Fibroblast of skin of back (primary cell): ENCODE data around the gene PADI2.

Source experiments
- DNase-seq: peaks from one replicate; pipeline ENCODE4 v3.0.0-alpha.2; 2013

The PADI2 gene

GRCh38 chr1:17112496-17113236 lies 6.6 kb downstream of the PADI2 start:
- no peak for DNase-seq

- DNase-seq: no peak
These were observed 7.2 kb downstream of the PADI2 start for GRCh38 chr1:17112076-17112475.

- DNase-seq: no peak
These were observed 8.7 kb downstream of the PADI2 start for GRCh38 chr1:17110555-17110926.

GRCh38 chr1:17109892-17110554 lies 9.2 kb downstream of the PADI2 start:
- DNase-seq: no peak

- no peak for DNase-seq
These were observed 10.5 kb downstream of the PADI2 start for GRCh38 chr1:17108786-17109185.

- no peak for DNase-seq
These were observed 10.9 kb downstream of the PADI2 start for GRCh38 chr1:17108360-17108759.

- DNase-seq: no peak
These were observed 14.5 kb downstream of the PADI2 start for GRCh38 chr1:17104782-17105181.

- no peak for DNase-seq
These were observed 17.0 kb downstream of the PADI2 start for GRCh38 chr1:17102232-17102631.

- no peak for DNase-seq
These were observed 18.0 kb downstream of the PADI2 start for GRCh38 chr1:17101261-17101660.

GRCh38 chr1:17099616-17100340 lies 19.5 kb downstream of the PADI2 start:
- no peak for DNase-seq

- peak; percentile 61 for DNase-seq
These were observed 20.6 kb downstream of the PADI2 start for GRCh38 chr1:17098446-17099317.

GRCh38 chr1:17097787-17098186 lies 21.5 kb downstream of the PADI2 start:
- no peak for DNase-seq

GRCh38 chr1:17097147-17097546 lies 22.1 kb downstream of the PADI2 start:
- DNase-seq: no peak

GRCh38 chr1:17096584-17096983 lies 22.7 kb downstream of the PADI2 start:
- no peak for DNase-seq

- DNase-seq: no peak
These were observed 24.1 kb downstream of the PADI2 start for GRCh38 chr1:17095141-17095540.

GRCh38 chr1:17094664-17095063 lies 24.6 kb downstream of the PADI2 start:
- no peak for DNase-seq

GRCh38 chr1:17093822-17094393 lies 25.3 kb downstream of the PADI2 start:
- DNase-seq: no peak

GRCh38 chr1:17091252-17091651 lies 28.0 kb downstream of the PADI2 start:
- no peak for DNase-seq

GRCh38 chr1:17089506-17089905 lies 29.7 kb downstream of the PADI2 start:
- no peak for DNase-seq

- DNase-seq: no peak
These were observed 32.5 kb downstream of the PADI2 start for GRCh38 chr1:17086751-17087150.

- no peak for DNase-seq
These were observed 34.5 kb downstream of the PADI2 start for GRCh38 chr1:17084787-17085186.

- DNase-seq: no peak
These were observed 36.5 kb downstream of the PADI2 start for GRCh38 chr1:17082761-17083160.
